GM23338 (cell line): Measurements from ENCODE around the gene TBC1D17. TPM values are rescaled to one million over a fixed set of nuclear protein-coding genes. Genes with fewer than 3 reads are reported as not detected.

Source experiments
- ATAC-seq: fragments of 200-7000 bp; cut with Tn5 transposase; 3 replicates; pipeline ENCODE4 v1.9.1; 2020
- DNase-seq: peaks from one replicate; pipeline ENCODE4 v3.0.0-alpha.2; 2015; ENCODE audit warnings: low spot score
- H2AFZ ChIP-seq: fragments of 200-600 bp; sonication (generic); 2 replicates; pipeline ENCODE4 v1.8.0; 2016; ENCODE audit warnings: antibody characterized with exemption, mild to moderate bottlenecking, moderate library complexity
- H3F3A ChIP-seq: fragments of 200-600 bp; sonication (generic); replicated peaks from 2 replicates; pipeline ENCODE4 v1.8.0; 2017; ENCODE audit warnings: antibody characterized with exemption, mixed run types, low read depth
- H3K27ac ChIP-seq: fragments of 200-600 bp; sonication (generic); 2 replicates; pipeline ENCODE4 v1.6.1; 2016; ENCODE audit warnings: low read depth
- H3K27me3 ChIP-seq: fragments of 200-600 bp; sonication (generic); 2 replicates; pipeline ENCODE4 v1.8.0; 2016; ENCODE audit warnings: mild to moderate bottlenecking, mixed run types, moderate library complexity; ENCODE audit not compliant: insufficient read depth
- H3K36me3 ChIP-seq: fragments of 200-600 bp; sonication (generic); 2 replicates; pipeline ENCODE4 v1.8.0; 2016; ENCODE audit warnings: mild to moderate bottlenecking; ENCODE audit not compliant: insufficient read depth
- H3K4me1 ChIP-seq: fragments of 200-600 bp; sonication (generic); 2 replicates; pipeline ENCODE4 v1.8.0; 2016; ENCODE audit warnings: mild to moderate bottlenecking, moderate library complexity; ENCODE audit not compliant: insufficient read depth
- H3K4me2 ChIP-seq: fragments of 200-600 bp; sonication (generic); 2 replicates; pipeline ENCODE4 v1.7.1; 2017; ENCODE audit warnings: mixed run types
- H3K4me3 ChIP-seq: fragments of 200-600 bp; sonication (generic); 2 replicates; pipeline ENCODE4 v1.6.1; 2016; ENCODE audit warnings: mixed run types
- H3K79me2 ChIP-seq: fragments of 200-600 bp; sonication (generic); replicated peaks from 2 replicates; pipeline ENCODE4 v1.8.0; 2017; ENCODE audit warnings: mild to moderate bottlenecking; ENCODE audit not compliant: insufficient read depth
- H3K9me2 ChIP-seq: fragments of 200-600 bp; sonication (generic); 2 replicates; pipeline ENCODE4 v1.8.0; 2017; ENCODE audit not compliant: insufficient read depth
- H4K20me1 ChIP-seq: fragments of 200-600 bp; sonication (generic); replicated peaks from 2 replicates; pipeline ENCODE4 v1.8.0; 2017; ENCODE audit warnings: mild to moderate bottlenecking; ENCODE audit not compliant: insufficient read depth
- H3K27ac Mint-ChIP-seq: 2 replicates; pipeline ENCODE4 v1.8.0; 2020; ENCODE audit warnings: inconsistent platforms, mild to moderate bottlenecking, moderate library complexity, mixed read lengths
- H3K27me3 Mint-ChIP-seq: 3 replicates; pipeline ENCODE4 v1.8.0; 2022; ENCODE audit warnings: low read depth, mild to moderate bottlenecking, moderate library complexity, mixed read lengths, inconsistent platforms; ENCODE audit not compliant: insufficient read depth, poor library complexity
- H3K36me3 Mint-ChIP-seq: 3 replicates; pipeline ENCODE4 v1.8.0; 2021; ENCODE audit warnings: low read depth, mild to moderate bottlenecking, inconsistent platforms, moderate library complexity, mixed read lengths
- H3K4me1 Mint-ChIP-seq: 3 replicates; pipeline ENCODE4 v1.8.0; 2020; ENCODE audit warnings: mild to moderate bottlenecking, inconsistent platforms, mixed read lengths
- H3K4me3 Mint-ChIP-seq: 3 replicates; pipeline ENCODE4 v1.8.0; 2021; ENCODE audit warnings: moderate library complexity, mild to moderate bottlenecking, inconsistent platforms, mixed read lengths
- H3K9me3 Mint-ChIP-seq: 3 replicates; pipeline ENCODE4 v1.8.0; 2020; ENCODE audit warnings: moderate library complexity, mild to moderate bottlenecking, inconsistent platforms, mixed read lengths
- CREB1 ChIP-seq: fragments of 250-450 bp; sonication (Bioruptor Pico); IDR thresholded peaks from 2 replicates; pipeline ENCODE4 v1.5.0; 2020; ENCODE audit warnings: low read depth, mild to moderate bottlenecking, moderate library complexity
- CTCF ChIP-seq, 2 experiments: fragments of 200-600 bp in 1 of 2; sonication (generic) in 1 of 2; conservative IDR thresholded peaks; 2 replicates each; pipeline versions ENCODE4 v1.5.1 to v1.6.1; 2016 to 2017; ENCODE audit warnings: antibody characterized with exemption in 2 of 2, low read depth in 2 of 2, mild to moderate bottlenecking in 2 of 2, moderate library complexity in 1 of 2
- ETS1 ChIP-seq: IDR thresholded peaks from 2 replicates; pipeline ENCODE4 v1.6.1; 2016; ENCODE audit warnings: antibody characterized with exemption
- EZH2 ChIP-seq: fragments of 200-600 bp; sonication (generic); IDR thresholded peaks from one replicate; pipeline ENCODE4 v1.8.0; 2017; ENCODE audit warnings: antibody characterized with exemption, mild to moderate bottlenecking, low read depth; ENCODE audit not compliant: unreplicated experiment
- EZH2phosphoT487 ChIP-seq: fragments of 200-600 bp; sonication (generic); IDR thresholded peaks from one replicate; pipeline ENCODE4 v1.8.1; 2018; ENCODE audit warnings: antibody characterized with exemption; ENCODE audit not compliant: unreplicated experiment
- JUNB ChIP-seq: IDR thresholded peaks from one replicate; pipeline ENCODE4 v1.6.1; 2016; ENCODE audit warnings: antibody characterized with exemption; ENCODE audit not compliant: unreplicated experiment
- NANOG ChIP-seq: IDR thresholded peaks from 2 replicates; pipeline ENCODE4 v1.6.1; 2016; ENCODE audit warnings: antibody characterized with exemption, borderline replicate concordance
- POLR2AphosphoS5 ChIP-seq: IDR thresholded peaks from 2 replicates; pipeline ENCODE4 v1.6.1; 2016; ENCODE audit warnings: antibody characterized with exemption, low read depth
- REST ChIP-seq: IDR thresholded peaks from one replicate; pipeline ENCODE4 v1.6.1; 2018; ENCODE audit warnings: antibody characterized with exemption; ENCODE audit not compliant: unreplicated experiment
- STAT1 ChIP-seq: IDR thresholded peaks from one replicate; pipeline ENCODE4 v1.6.1; 2016; ENCODE audit warnings: antibody characterized with exemption; ENCODE audit not compliant: unreplicated experiment
- ZNF114 ChIP-seq: fragments of 250-450 bp; sonication (Bioruptor Pico); IDR thresholded peaks from 2 replicates; pipeline ENCODE4 v1.5.0; 2020; ENCODE audit warnings: mild to moderate bottlenecking, moderate library complexity
- ZNF331 ChIP-seq: fragments of 250-450 bp; sonication (Bioruptor Pico); IDR thresholded peaks from 2 replicates; pipeline ENCODE4 v1.5.0; 2020; ENCODE audit warnings: low read depth, mild to moderate bottlenecking, moderate library complexity
- ZNF462 ChIP-seq: fragments of 250-450 bp; sonication (Bioruptor Pico); IDR thresholded peaks from 2 replicates; pipeline ENCODE4 v1.5.0; 2020; ENCODE audit warnings: mild to moderate bottlenecking, moderate library complexity
- polyA plus RNA-seq: library from polyadenylated mRNA; unstranded; fragments of >200 nt; fragmentation: Nextera tagmentation; extraction: Ambion mirVana; gene quantifications from 2 replicates; pipeline ENCODE4 v1.2.1, GENCODE V29; 2016
- total RNA-seq: library from RNA; depleted of rRNA; stranded (reverse); fragments of >200 nt; shearing (Covaris generic); gene quantifications from 2 replicates; pipeline ENCODE4 v1.2.3, GENCODE V29; 2014

The TBC1D17 gene
- total and polyA plus RNA-seq, 2 experiments from 2014 or later: 19.3 to 43.1 TPM

- Mint-ChIP-seq H3K27me3 (peaks cover 37% of the 10 kb centered on the region), H3K4me3 (peak overlapping the region; percentile 28; the same call in 1 of the 3 replicates), H3K27ac (peak overlapping the region; percentile 34; the same call in 1 of the 2 replicates), H3K4me1 (peaks cover 36% of the 10 kb centered on the region), H3K36me3 (peaks cover 66% of the 10 kb centered on the region), H3K9me3 (peaks cover 12% of the 10 kb centered on the region)
- Histone ChIP-seq H3F3A (peaks cover 61% of the 10 kb centered on the region), H3K4me3 (no peak overlapping the region), H3K27ac (peak overlapping the region; percentile 74; the same call in 1 of the 2 replicates), H4K20me1 (peaks cover 21% of the 10 kb centered on the region), H2AFZ (no peak overlapping the region), H3K4me1 (peaks cover 13% of the 10 kb centered on the region), H3K36me3 (peaks cover 15% of the 10 kb centered on the region), H3K79me2 (peaks cover 23% of the 10 kb centered on the region), H3K27me3 (no peaks in the 10 kb centered on the region), H3K4me2 (no peak overlapping the region), H3K9me2 (no peaks in the 10 kb centered on the region)
- no peak for DNase-seq
- ATAC-seq: no peak
- TF ChIP-seq REST (no peak), CTCF (conservative IDR thresholded peaks at IDR 0.05; ENCODE audit: low read depth in 2 of 2) (no peak), ZNF114 (CRISPR knock-in tag) (no peak), POLR2AphosphoS5 (no peak), JUNB (no peak), CREB1 (no peak), ZNF331 (CRISPR knock-in tag) (no peak), NANOG (no peak), STAT1 (no peak), EZH2 (no peak), ZNF462 (CRISPR knock-in tag) (no peak), ETS1 (no peak), EZH2phosphoT487 (no peak)
These were observed 14.1 kb upstream of the TBC1D17 start for GRCh38 chr19:49863254-49863934.
